Measurements from ENCODE around the gene LPO.

DNA sequence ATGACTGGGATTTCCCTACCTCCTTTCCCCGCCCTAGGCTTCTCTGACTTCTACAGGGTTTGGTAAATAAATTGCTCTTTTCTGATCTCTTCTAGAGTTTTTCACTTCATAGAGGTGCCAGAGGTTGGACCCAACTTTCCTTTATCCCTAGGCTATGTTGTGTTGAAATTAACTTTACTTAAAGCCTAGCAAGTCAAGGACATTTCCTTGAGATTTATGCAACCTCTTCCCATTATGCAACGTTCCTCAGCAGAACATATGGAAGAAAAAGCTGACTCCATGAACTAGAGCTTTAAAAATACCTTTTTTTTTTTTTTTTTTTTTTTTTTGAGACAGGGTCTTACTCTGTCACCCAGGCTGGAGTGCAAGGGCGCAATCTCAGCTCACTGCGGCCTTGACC, 26.9 kb downstream of the LPO start:
- TF ChIP-seq, protein P1, sequence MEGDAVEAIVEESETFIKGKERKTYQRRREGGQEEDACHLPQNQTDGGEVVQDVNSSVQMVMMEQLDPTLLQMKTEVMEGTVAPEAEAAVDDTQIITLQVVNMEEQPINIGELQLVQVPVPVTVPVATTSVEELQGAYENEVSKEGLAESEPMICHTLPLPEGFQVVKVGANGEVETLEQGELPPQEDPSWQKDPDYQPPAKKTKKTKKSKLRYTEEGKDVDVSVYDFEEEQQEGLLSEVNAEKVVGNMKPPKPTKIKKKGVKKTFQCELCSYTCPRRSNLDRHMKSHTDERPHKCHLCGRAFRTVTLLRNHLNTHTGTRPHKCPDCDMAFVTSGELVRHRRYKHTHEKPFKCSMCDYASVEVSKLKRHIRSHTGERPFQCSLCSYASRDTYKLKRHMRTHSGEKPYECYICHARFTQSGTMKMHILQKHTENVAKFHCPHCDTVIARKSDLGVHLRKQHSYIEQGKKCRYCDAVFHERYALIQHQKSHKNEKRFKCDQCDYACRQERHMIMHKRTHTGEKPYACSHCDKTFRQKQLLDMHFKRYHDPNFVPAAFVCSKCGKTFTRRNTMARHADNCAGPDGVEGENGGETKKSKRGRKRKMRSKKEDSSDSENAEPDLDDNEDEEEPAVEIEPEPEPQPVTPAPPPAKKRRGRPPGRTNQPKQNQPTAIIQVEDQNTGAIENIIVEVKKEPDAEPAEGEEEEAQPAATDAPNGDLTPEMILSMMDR (IDR thresholded peaks at IDR 0.05): no peak
- TF ChIP-seq POLR2A (IDR thresholded peaks at IDR 0.05): no peak

Measured in lower leg skin (tissue), 3 donors.